Fibroblast of lung (primary cell): ENCODE results near the gene TMX2. TPM values are rescaled to one million over a fixed set of nuclear protein-coding genes. Genes with fewer than 3 reads are reported as not detected.

ENCODE experiments used
- polyA plus RNA-seq, 2 donors: library from polyadenylated mRNA; depleted of rRNA in 1 of 2; stranded (reverse) in 1 of 2; unstranded in 1 of 2; fragments of >200 nt; gene quantifications; 2 replicates each; pipeline ENCODE4 v1.2.1, GENCODE V29; 2011 to 2012; ENCODE audit warnings: missing spikeins in 1 of 2
- total RNA-seq: library from RNA; depleted of rRNA; stranded (reverse); fragments of >200 nt; gene quantifications from 2 replicates; pipeline ENCODE4 v1.2.1, GENCODE V29; 2014

Gene TMX2
- total and polyA plus RNA-seq, 2 donors (not counting 1 experiment from before 2014, with no cell fraction given), result 62.8 to 71.8 TPM

Other genes starting within 250 kb of the TMX2 start
- gene SLC43A1, start 196.9 kb upstream of the TMX2 start, total RNA-seq, result 19.8 and 20.8 TPM in 2 replicates
- gene SLC43A1, start 196.9 kb upstream of the TMX2 start, polyA plus RNA-seq, result 12.3 and 13.2 TPM in 2 replicates
- gene TIMM10, start 181.8 kb upstream of the TMX2 start, total RNA-seq, result 32.2 and 41.6 TPM in 2 replicates
- gene TIMM10, start 181.8 kb upstream of the TMX2 start, polyA plus RNA-seq, result 57.6 and 108 TPM in 2 replicates
- not detected in 2 replicates for gene SMTNL1, start 175.0 kb upstream of the TMX2 start, total RNA-seq
- gene SMTNL1, start 175.0 kb upstream of the TMX2 start, polyA plus RNA-seq, result not detected in 2 replicates
- 78.6 and 94.8 TPM in 2 replicates for gene UBE2L6, start 144.9 kb upstream of the TMX2 start, total RNA-seq
- gene UBE2L6, start 144.9 kb upstream of the TMX2 start, polyA plus RNA-seq, result 105 and 113 TPM in 2 replicates
- gene SERPING1, start 114.9 kb upstream of the TMX2 start, total RNA-seq, result 17.2 and 20.0 TPM in 2 replicates
- 35.8 and 117 TPM in 2 replicates for gene SERPING1, start 114.9 kb upstream of the TMX2 start, polyA plus RNA-seq
- 1.5 and 2.3 TPM in 2 replicates for gene YPEL4, start 62.7 kb upstream of the TMX2 start, total RNA-seq
- gene YPEL4, start 62.7 kb upstream of the TMX2 start, polyA plus RNA-seq, result 0.10 and 0.59 TPM in 2 replicates
- 13.2 and 17.2 TPM in 2 replicates for gene CLP1, start 54.8 kb upstream of the TMX2 start, total RNA-seq
- gene CLP1, start 54.8 kb upstream of the TMX2 start, polyA plus RNA-seq, result 24.1 and 31.5 TPM in 2 replicates
- 26.7 and 33.9 TPM in 2 replicates for gene ZDHHC5, start 44.5 kb upstream of the TMX2 start, total RNA-seq
- gene ZDHHC5, start 44.5 kb upstream of the TMX2 start, polyA plus RNA-seq, result 58.9 and 69.8 TPM in 2 replicates
- 15.2 and 16.0 TPM in 2 replicates for gene MED19, start 378 bp upstream of the TMX2 start, total RNA-seq
- 28.9 and 31.4 TPM in 2 replicates for gene MED19, start 378 bp upstream of the TMX2 start, polyA plus RNA-seq
- 93.0 and 99.1 TPM in 2 replicates for gene SELENOH, start 28.9 kb downstream of the TMX2 start, total RNA-seq
- 69.6 and 73.3 TPM in 2 replicates for gene SELENOH, start 28.9 kb downstream of the TMX2 start, polyA plus RNA-seq
- gene BTBD18, start 39.2 kb downstream of the TMX2 start, total RNA-seq, result not detected in 2 replicates
- gene BTBD18, start 39.2 kb downstream of the TMX2 start, polyA plus RNA-seq, result not detected in 2 replicates
- 71.7 and 103 TPM in 2 replicates for gene CTNND1, start 49.2 kb downstream of the TMX2 start, total RNA-seq
- gene CTNND1, start 49.2 kb downstream of the TMX2 start, polyA plus RNA-seq, result 113 and 190 TPM in 2 replicates